Endometrium (tissue), 2 donors: Measurements from ENCODE around the gene CSNK2A1.
"Not testable (repeated sequence)": the region's sequence is repeated elsewhere in the genome, so short reads cannot be mapped to it uniquely, and the experiment has no call there.

ENCODE experiments used
- FAIRE-seq: peaks from 2 replicates; lab custom pipeline; 2012; peaks lifted over from hg19 to GRCh38; lab: Jason Lieb, UNC
- donor health status: control.
- donor health status: control.

The CSNK2A1 gene

DNA sequence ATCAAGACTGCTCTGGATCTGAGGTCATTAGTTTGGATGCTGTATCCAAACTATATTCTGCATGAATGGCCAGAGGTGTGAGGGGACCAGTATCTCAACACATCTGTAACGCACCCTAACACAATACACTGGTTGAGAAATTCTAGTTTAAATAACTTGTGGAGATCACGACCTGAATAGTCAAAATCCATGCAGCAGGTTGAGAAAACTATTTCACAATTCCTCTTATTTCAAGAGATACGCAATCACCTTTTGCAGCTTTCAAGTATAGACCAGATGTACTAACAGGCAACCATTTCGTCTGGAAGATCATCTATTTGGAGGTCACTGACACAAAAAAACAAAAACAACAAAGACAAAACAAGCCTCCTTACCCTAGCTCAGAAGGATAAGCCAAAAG lies 11.1 kb downstream of the CSNK2A1 start:
- FAIRE-seq: no peak

DNA sequence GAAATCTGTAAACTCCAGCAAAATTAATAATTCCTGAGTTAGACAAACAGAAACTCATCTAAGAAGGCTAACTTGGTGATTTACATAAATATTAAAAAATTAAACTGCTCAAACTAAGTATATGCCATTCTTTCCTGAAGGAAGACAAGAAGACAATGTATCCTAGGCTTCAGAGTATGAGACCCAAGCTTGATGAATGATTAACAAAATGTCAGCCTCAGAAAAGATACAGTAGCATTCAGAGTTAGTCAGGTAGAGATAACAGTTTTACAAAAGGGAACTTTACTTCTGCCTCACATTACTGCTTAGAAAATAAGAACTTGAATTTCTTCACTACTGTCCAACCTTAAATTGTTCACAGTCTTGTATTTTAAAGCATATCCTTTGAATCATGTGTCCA lies 12.0 kb downstream of the CSNK2A1 start:
- no peak for FAIRE-seq

DNA sequence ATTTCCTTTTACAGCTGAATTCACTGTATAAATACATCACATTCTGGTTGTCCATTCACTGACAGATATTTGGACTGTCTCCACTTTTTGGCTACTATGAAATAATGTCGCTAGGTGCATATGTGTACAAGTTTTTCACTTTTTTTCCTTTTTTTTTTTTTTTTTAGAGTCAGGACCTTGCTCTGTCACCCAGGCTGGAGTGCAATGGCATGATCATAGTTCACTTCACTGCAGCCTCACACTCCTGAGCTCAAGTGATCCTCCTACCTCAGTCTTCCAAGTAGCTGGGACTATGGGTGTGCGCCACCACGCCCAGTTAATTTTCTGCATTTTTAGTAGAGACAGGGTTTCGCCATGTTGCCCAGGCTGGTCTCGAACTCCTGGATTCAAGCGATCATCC lies 13.3 kb downstream of the CSNK2A1 start:
- FAIRE-seq: no peak

DNA sequence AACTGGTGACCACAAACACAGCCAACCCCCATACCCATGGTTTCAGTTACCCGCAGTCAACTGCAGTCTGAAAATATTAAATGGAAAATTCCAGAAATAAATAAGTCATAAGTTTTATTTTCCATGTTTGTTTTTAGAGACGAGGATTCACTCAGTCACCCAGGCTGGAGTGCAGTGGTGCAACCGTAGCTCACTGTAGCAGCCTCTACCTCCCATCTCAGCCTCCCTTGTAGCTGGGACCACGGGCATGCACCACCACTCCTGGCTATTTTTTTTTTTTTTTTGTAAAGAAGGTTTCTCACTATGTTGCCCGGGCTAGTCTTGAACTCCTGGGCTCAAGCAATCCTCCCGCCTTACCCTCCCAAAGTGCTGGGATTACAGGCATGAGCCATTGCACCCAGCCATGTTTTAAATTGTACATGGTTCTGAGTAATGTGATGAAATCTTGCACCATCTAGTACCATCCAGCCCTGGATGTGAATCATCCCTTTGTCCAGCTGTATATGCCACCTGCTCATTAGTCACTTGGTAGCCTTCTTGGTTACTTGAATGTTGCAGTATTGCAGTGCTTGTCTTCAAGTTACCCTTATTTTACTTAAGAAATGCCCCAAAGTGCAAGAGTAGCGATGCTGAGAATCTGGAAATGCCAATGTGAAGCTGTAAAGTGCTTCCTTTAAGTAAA lies 14.5 kb downstream of the CSNK2A1 start:
- no peak for FAIRE-seq

DNA sequence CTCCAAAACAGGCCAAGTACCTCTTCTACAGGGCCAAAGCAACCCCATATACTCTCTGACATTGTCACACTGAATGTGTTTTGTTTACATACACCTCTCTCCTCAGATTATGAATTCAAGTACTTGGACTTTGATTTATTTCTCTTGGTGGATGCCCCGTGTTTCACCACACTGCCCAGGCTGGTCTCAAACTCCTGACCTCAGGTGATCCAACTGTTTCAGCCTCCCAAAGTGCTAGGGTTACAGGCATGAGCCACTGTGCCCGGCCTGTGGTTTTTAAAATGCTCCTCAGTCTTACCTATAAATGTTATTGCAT lies 16.1 kb downstream of the CSNK2A1 start:
- no peak for FAIRE-seq

DNA sequence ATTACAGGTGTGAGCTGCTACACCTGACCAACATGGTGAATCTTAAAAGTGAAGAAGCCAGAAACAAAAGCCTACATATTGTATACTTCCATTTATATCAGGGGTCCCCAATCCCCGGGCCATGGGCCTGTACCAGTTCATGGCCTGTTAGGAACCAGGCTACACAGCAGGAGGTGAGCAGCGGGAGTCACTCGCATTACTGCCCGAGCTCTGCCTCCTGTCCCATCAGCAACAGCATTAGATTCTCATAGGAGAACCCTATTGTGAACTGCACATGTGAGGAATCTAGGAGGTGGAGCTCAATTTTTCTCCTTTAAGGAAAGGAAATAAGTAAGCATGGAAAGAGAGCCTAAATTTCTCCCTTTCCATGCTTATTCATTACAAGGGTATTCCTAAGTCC lies 21.7 kb downstream of the CSNK2A1 start:
- FAIRE-seq: no peak

DNA sequence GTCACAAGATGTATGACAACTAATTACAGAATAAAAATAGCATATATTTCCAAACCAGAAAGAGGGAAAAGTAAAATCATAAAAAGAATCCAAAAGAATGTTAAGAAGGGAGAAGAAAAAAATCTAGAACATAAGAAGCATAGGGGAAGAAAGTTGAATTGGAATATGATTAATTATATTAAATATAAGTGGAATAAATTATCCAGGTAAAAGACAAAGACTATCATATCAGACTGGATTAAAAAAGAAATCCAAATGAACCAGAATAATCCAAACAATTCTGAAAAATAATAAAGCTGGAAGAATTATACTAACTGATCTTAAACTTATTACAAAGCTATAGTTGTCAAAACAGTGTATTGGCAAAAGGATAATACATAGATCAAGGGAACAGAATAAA lies 23.6 kb downstream of the CSNK2A1 start:
- peak; percentile 12 for FAIRE-seq

DNA sequence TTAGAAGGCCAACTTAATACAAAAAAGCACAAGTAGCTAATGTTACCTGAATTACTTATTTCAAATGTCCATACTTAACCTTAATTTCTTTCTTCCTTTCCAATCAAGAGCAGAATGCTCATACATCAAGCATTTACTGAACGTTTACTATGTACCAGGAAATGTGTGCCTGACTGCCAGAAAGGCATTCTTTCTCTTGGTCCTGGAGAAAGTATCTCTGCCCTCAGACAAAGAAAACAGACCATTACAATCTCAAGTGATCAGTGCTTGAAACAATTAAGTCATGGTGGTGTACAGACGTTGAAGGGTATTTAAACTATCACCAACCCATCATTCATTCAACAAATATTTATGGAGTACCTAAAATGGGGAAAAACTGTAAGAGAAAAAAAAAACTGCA lies 26.4 kb downstream of the CSNK2A1 start:
- no peak for FAIRE-seq

DNA sequence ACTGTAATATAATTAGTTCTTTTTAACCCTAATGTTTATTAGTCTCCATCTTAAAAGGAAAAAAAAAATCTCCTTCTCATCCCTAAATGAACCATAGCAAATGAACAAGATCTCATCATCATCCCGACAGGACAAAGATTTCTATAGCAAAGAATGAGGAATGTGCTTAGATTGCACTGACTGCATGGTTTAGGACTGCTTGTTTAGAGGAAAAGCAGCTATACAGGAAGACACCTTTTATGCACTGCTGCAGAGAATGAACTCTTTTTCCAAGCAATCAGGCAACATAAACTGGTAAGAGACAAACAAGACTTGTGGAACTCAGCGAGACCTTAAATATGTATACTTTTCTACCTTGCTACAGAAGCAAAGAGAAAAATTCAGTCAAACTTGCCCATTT lies 26.8 kb downstream of the CSNK2A1 start:
- no peak for FAIRE-seq

DNA sequence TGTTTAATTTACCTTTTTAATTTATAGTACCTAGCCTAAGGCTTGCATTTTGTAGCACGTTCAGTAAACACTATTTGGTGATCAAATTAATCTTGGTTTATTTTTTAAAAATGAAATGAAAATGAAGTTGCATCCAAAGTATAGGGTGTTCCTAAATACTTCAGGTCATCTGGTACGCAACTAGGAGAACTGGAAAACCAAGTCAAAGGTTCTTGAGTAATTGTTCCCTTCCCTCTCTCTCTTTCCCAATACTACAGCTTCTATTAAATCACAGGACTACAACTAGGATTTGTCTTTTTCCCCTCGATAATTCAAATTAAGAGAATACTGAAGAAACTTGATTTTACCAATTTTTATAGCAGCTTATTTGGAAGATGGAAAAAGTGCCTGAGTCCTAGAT lies 27.9 kb downstream of the CSNK2A1 start:
- no peak for FAIRE-seq

DNA sequence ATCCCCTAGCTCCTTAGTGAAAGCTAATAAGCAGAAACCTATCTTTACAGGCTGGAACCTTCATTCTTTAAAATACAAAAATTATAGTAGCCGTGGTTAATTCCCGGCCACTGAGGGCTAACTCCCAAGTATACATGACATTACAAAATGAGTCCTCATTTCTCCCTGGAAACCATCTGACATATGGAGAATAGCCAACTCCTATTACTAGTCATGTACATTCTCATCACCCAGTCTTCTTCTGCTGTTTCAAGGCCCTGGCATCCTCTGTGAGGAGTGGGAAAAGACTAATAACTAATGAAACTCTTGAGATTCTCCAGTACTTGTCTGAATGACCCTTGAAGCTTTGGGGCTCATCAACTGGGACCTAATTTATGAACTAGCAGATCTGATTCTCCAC lies 30.2 kb downstream of the CSNK2A1 start:
- FAIRE-seq: no peak

DNA sequence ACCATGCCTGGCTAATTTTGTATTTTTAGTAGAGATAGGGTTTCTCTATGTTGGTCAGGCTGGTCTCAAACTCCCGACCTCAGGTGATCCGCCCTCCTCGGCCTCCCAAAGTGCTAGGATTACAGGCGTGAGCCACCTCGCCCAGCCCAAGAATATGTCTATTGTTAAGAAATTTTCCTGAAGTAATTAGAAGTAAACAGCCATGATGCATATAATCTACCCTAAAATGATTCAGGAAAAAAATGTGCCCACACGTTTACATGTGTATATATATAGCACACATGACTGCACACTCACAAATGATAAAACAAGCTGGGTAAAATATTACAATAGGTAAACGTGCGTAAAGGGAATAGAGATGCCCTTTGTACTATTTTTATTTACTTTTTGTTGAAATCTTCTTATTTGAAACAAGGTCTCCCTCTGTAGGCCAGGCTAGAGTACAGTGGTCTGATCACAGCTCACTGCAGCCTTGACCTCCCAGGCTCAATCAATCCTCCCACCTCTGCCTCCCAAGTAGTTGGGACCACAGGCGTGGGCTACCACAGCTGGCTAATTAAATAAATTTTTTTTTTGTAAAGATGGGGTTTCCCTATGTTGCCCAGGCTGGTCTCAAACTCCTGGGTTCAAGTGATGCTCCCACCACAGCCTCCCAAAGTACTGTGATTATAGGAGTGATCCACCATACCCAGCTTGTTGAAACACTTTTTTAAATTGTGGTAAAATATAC lies 33.1 kb downstream of the CSNK2A1 start:
- FAIRE-seq: not testable (repeated sequence)

DNA sequence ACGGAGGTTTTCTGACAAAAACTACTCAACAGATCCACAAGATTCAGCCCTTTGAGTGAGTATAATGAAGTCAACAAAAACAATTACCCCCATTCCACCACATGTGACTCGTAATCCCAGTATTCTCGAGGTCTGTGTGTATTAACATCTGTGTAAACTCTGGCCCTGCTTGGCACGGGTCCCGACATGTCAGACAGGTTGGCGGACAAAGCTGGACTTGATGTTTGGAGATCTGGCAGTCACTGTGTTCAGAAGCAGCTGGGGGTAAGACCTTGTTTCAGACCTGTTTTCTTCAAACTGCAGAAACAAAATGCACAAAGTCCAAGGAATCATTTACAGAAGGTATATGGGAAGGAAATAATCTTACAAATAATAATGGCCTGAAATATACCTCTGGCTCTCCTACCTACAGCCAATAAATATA lies 35.2 kb downstream of the CSNK2A1 start:
- FAIRE-seq: peak; percentile 61

DNA sequence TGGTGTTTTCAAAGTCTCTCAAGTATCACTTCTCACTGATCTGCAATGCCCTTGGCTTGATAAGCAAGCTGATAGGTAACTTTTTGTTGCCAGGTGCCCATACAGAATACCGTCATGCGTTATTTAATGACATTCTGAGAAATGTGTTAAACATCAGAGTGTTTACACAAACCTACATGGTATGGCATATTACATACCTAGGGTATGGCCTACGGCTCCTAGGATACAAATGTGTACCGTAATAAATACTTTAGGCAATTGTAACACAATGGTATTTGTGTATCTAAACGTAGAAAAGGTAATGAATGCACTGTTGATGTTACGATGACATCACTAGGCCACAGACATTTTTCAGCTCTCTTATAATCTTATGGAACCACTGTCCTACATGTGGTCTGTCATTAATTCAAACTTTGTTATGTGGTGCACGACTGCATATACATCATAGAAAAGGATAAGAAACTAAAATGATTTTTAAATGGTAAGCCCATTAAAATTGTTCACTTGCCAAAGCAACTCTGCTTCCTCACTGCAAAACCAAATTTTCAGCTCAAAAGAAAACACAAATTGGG lies 35.7 kb downstream of the CSNK2A1 start:
- FAIRE-seq: no peak

DNA sequence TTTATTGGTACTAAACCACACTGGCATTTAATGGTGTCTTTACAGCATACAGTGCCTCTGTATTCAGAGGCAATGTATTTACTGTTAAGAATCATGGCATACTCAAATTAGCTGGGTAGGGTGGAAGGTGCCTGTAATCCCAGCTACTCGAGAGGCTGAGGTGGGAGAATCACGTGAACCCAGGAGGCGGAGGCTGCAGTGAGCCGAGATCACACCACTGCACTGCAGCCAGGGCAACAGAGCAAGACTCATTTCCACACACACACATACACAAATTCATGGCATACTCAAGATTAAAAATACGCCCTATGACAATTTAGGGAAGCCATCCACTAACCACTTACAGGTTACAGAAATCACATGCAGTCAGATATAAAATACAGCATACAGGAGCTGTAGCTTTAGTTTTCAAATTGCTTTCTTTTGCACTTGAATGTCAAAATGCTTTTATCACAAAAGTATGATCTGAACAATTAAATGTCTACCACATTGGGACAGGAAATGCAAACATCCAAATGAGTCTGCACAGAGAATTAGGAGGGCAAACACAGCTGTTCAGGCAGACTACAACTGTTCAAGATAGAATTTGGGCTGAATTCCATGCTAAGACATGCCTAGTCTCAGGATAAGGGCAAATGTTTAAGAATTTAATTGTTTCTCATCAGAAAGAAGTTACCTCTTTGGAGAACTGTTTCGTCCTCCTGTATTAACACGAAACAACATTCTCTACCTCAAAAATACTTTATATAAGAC lies 36.4 kb downstream of the CSNK2A1 start:
- no peak for FAIRE-seq

DNA sequence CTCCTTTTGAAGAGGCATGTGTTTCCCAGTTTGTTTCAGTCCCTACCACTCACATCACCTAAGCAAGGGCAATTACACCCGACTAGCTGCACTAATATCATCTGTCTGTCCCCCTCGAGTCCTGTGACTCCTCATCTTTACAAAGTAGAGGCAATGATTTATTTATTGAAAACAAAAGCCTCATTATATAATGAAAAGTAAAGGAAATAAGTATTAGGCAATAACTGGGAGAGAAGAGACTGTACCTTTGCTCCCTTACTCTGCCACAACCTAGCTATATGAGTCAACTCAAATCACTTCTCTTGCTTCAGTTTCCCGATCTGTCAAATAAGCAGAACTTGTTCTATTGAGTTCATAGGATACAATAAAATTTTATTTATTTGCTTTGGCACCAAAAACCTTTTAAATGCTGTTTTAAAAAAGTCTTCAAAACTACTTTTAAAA lies 38.9 kb downstream of the CSNK2A1 start:
- peak; percentile 58 for FAIRE-seq

DNA sequence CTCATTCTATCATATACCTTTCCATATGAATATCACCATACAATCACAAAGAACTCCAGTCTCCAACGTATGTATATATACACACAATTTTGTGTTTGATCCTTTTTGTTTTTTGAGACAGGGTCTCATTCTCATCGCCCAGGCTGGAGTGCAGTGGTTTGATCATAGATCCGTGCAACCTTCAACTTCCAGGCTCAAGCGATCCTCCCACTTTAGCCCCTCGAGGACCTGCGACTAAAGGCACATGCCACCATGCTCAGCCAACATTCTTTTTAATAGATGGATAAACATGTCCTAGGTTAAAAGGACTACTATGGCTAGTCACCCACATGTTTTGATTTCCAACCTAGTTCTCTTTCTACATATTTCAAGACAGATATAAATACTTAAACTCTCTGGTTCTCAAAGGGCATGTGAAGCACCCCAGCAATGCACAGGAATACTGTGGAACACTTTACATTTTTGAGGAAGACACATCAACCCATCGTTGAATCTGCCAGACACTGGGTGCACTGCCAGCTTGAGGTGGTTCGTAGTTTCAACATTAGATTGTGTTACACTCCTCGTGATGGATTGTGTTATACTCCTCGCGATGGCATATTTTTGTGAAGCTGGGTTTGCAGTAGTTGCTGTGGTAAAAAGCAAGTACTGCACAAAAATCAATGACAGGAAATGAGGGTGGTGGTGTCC lies 40.4 kb downstream of the CSNK2A1 start:
- FAIRE-seq: no peak

DNA sequence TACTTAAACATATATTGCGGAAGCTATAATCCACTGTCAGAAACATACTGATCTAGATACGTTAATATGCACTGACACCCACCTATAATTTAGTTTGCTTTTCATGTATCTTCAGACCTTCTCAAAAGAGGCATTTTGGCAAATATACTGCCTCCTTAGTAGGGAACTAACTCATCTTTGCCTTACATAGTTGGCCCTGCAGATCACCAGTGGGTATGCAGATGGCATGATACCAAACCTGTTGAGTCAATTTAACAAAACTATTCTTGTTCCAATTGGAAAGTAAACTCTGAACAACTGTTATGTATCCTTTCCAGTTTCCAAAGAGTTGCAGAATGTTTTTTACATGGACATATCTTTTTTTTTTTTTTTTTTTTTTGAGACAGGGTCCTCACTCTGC lies 45.6 kb downstream of the CSNK2A1 start:
- no peak for FAIRE-seq

DNA sequence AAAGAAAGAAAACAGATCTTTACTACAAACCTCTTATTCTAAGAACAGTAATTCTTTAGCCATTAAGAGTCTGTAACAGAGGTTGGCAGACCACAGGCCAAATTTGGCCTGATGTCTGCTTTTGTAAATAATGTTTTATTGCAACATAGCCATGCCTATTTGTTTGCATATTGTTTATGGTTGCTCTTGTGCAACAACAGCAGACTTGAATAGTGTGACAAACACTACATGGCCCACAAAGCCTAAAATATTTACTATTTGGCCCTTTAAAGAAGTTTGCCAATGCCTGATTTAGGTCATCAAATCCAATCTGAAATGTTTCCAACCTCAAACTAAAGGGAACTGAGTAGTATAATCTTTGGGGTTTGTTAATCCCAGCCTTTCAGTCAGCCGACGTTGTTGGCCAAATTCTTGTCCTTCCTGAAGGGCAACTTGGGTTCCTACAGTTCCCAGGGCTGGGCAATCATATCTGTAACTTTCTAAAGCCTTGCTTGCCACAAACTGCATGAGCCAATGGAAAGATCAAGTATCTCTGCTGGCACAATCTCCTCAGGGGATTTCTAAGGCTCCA lies 47.4 kb downstream of the CSNK2A1 start:
- no peak for FAIRE-seq

DNA sequence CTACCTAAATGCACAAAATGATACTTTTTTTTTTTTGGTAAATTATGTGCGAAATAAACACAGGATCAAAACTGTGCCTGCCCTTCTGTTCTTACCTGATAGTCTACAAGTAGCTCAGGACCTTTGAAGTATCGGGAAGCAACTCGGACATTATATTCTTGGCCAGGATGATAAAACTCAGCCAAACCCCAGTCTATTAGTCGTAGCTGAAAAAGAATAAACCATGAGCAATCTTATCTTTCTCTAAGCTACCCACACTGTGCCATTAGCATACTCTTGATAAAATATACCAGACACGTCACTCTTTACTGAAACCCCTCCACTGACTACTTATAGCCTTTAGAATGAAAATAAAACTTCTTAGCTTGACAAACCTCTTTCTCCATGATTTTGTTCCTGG lies 51.4 kb downstream of the CSNK2A1 start:
- no peak for FAIRE-seq

DNA sequence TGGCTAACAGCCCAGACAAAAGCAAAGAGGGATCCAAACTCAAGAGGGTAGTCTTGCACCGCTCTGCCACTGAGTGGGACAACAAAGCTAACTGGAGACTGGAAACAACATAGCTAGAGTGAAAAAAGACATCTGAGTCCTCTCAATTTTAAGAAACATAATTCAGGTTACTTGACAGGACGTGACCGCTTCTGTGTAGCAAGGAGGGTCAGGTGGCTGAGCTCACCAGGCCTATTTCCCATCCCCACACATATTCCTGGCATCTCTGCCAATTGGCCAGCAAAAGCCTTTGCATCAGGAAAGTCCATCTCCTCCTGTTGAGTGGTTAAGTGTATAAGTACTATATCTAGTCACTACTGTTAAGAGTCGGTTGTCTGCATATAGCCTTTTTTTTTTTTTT lies 55.9 kb downstream of the CSNK2A1 start:
- FAIRE-seq: no peak
